WTC11 (cell line): ENCODE results near the gene LHX3. TPM values are rescaled to one million over a fixed set of nuclear protein-coding genes. Genes with fewer than 3 reads are reported as not detected.

Experiments used
- ATAC-seq: fragments of 200-7000 bp; cut with Tn5 transposase; 2 replicates; pipeline ENCODE4 v1.10.0; 2021; ENCODE audit warnings: mild to moderate bottlenecking, moderate library complexity
- CTCF ChIA-PET: fragments of 300-600 bp; sonication (Branson Sonifier 250); formaldehyde crosslinking; loops from one replicate; lab custom pipeline; 2021; ENCODE audit warnings: antibody characterized with exemption; lab: Charles Lee
- POLR2A ChIA-PET: fragments of 350-600 bp; sonication (Branson Sonifier 250); formaldehyde crosslinking; loops from one replicate; lab custom pipeline; 2021; ENCODE audit warnings: antibody characterized with exemption; lab: Charles Lee
- DNase-seq: peaks from one replicate; pipeline ENCODE4 v3.0.0; 2021; ENCODE audit warnings: low spot score
- H3K27ac Mint-ChIP-seq: 2 replicates; pipeline ENCODE4 v1.8.0; 2021; ENCODE audit warnings: mixed read lengths
- H3K27me3 Mint-ChIP-seq: 2 replicates; pipeline ENCODE4 v1.8.0; 2021; ENCODE audit warnings: low read depth, mild to moderate bottlenecking, moderate library complexity, mixed read lengths
- H3K36me3 Mint-ChIP-seq: 2 replicates; pipeline ENCODE4 v1.8.0; 2021; ENCODE audit warnings: mixed read lengths
- H3K4me1 Mint-ChIP-seq: 2 replicates; pipeline ENCODE4 v1.8.0; 2022; ENCODE audit warnings: mixed read lengths
- H3K4me3 Mint-ChIP-seq: 2 replicates; pipeline ENCODE4 v1.8.0; 2021; ENCODE audit warnings: mild to moderate bottlenecking, moderate library complexity, mixed read lengths
- H3K9me3 Mint-ChIP-seq: 2 replicates; pipeline ENCODE4 v1.8.0; 2021; ENCODE audit warnings: mixed read lengths
- JUN ChIP-seq: sonication (generic); formaldehyde crosslinking; IDR thresholded peaks from 2 replicates; pipeline ENCODE4 v1.8.0; 2023; ENCODE audit warnings: mild to moderate bottlenecking, missing genetic modification reagents
- MAX ChIP-seq: sonication (generic); formaldehyde crosslinking; IDR thresholded peaks from 2 replicates; pipeline ENCODE4 v1.8.0; 2022; ENCODE audit warnings: mild to moderate bottlenecking, missing genetic modification reagents
- OVOL2 ChIP-seq: fragments of 250-450 bp; sonication (Bioruptor Pico); IDR thresholded peaks from 2 replicates; pipeline ENCODE4 v1.9.0; 2021; ENCODE audit warnings: mild to moderate bottlenecking, borderline replicate concordance
- TP53 ChIP-seq: sonication (generic); formaldehyde crosslinking; IDR thresholded peaks from 2 replicates; pipeline ENCODE4 v1.8.1; 2023; ENCODE audit warnings: mild to moderate bottlenecking, missing genetic modification reagents
- ZNF263 ChIP-seq: sonication (generic); formaldehyde crosslinking; IDR thresholded peaks from 2 replicates; pipeline ENCODE4 v1.8.1; 2022; ENCODE audit warnings: low read depth, mild to moderate bottlenecking, moderate library complexity, missing genetic modification reagents
- total RNA-seq: library from RNA; stranded (reverse); gene quantifications from 3 replicates; pipeline ENCODE4 v1.2.3, GENCODE V29; 2021
- TF ChIP-seq, protein P1 (sequence below): sonication (generic); formaldehyde crosslinking; IDR thresholded peaks from 2 replicates; pipeline ENCODE4 v1.8.1; 2022; ENCODE audit warnings: low read depth, mild to moderate bottlenecking, moderate library complexity, missing genetic modification reagents, borderline replicate concordance
- TF ChIP-seq, protein P2 (sequence below): fragments of 250-450 bp; sonication (Bioruptor Pico); IDR thresholded peaks from 2 replicates; pipeline ENCODE4 v2.1.2; 2022; ENCODE audit warnings: mild to moderate bottlenecking, moderate library complexity
- TF ChIP-seq, protein P3 (sequence below): sonication (generic); formaldehyde crosslinking; IDR thresholded peaks from 2 replicates; pipeline ENCODE4 v1.8.1; 2023; ENCODE audit warnings: mild to moderate bottlenecking, moderate library complexity, missing genetic modification reagents
- TF ChIP-seq, protein P4 (sequence below): sonication (generic); formaldehyde crosslinking; IDR thresholded peaks from 2 replicates; pipeline ENCODE4 v1.8.0; 2022; ENCODE audit warnings: missing genetic modification reagents
- TF ChIP-seq, protein P5 (sequence below): sonication (generic); formaldehyde crosslinking; IDR thresholded peaks from 2 replicates; pipeline ENCODE4 v1.8.1; 2023; ENCODE audit warnings: mild to moderate bottlenecking, missing genetic modification reagents, borderline replicate concordance

LHX3 gene
- total RNA-seq, 1 experiment from 2014 or later: not detected

- ATAC-seq: no peak
- no peaks in the 10 kb centered on the region for H3K4me1 Mint-ChIP-seq
- TF ChIP-seq, protein P1, sequence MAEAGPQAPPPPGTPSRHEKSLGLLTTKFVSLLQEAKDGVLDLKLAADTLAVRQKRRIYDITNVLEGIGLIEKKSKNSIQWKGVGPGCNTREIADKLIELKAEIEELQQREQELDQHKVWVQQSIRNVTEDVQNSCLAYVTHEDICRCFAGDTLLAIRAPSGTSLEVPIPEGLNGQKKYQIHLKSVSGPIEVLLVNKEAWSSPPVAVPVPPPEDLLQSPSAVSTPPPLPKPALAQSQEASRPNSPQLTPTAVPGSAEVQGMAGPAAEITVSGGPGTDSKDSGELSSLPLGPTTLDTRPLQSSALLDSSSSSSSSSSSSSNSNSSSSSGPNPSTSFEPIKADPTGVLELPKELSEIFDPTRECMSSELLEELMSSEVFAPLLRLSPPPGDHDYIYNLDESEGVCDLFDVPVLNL (CRISPR knock-in tag): no peak
- TF ChIP-seq, all 79 proteins: peak for 0
- no peak overlapping the region for H3K27ac Mint-ChIP-seq
- POLR2A ChIA-PET: interaction anchor here (1.0 to 1.5 kb wide), 2 partner anchors 64 to 281 kb away, joined by 5 to 6 read pairs; no protein-coding TSS in a partner anchor
- H3K36me3 Mint-ChIP-seq: peaks cover 3% of the 10 kb centered on the region; the same call in 1 of the 2 replicates
- peaks cover 75% of the 10 kb centered on the region for H3K27me3 Mint-ChIP-seq
- peak overlapping the region; percentile 34 for H3K4me3 Mint-ChIP-seq
- DNase-seq: no peak
- CTCF ChIA-PET: interaction anchor here (1.3 to 4.4 kb wide), 5 partner anchors 11 to 70 kb away, joined by 3 to 24 read pairs (median 6); no protein-coding TSS in a partner anchor
- H3K9me3 Mint-ChIP-seq: no peaks in the 10 kb centered on the region
Measured at GRCh38 chr9:136203408-136204144, 1.4 kb downstream of the LHX3 start.

DNA sequence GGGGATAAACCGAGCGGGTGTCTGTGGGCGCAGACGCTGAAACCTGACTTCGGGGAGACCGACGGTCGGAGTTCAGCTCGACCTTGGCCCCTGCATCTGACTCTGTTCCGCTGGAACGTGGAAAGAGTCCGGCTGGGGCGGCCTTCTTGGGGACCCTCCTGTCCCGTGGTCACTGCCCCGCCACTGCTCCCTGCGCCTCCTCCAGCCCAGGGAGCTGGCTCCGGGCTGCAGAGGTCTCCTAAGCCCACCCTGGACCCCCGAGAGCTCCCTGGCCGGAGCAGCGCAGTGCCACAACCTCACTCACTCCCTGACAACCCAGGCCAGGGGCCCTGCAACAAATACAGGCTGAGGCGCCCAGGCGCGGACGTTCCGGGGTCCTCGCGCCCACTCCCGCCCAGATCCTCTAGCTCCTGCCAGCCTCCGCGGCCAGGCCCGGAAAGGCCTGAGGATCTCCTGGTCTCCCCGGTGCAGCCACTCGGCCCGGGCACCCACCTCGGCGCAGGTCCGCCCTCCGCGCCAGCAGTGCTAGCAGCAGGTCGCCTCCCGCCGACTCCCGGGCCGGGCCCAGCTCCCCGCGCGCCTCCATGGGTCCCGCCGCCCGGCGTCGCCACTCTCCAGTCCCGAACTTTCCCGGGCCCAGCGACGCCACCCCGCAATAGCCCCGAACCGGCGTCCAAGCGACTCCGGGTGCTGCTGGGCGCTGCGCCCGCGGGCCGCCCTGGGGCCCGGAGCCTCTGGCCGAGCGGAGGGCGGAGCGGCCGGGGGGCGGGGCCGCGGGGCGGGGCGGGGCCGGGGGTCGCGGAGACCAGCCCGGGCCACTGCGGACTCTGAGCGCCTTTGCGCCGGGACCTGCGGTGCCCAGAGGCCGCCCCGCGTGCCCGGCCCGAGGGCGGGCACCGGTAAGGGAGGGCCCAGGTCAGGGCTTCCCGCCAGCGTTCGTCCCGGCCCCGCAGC lies 2.2 kb downstream of the LHX3 start:
- H3K4me3 Mint-ChIP-seq: peak overlapping the region; percentile 34
- ATAC-seq: peak; percentile 19
- ChIA-PET POLR2A (interaction anchor here (1.0 to 1.5 kb wide), 3 partner anchors 56 to 280 kb away, joined by 4 to 6 read pairs (median 5); no protein-coding TSS in a partner anchor), CTCF (interaction anchor here (0.5 to 4.4 kb wide), 9 partner anchors 10 to 357 kb away, joined by 3 to 24 read pairs (median 4); no protein-coding TSS in a partner anchor)
- H3K27ac Mint-ChIP-seq: no peak overlapping the region
- H3K4me1 Mint-ChIP-seq: 0 out of 2 replicates have a peak, but pooled peaks cover 6% of the 10 kb centered on the region
- DNase-seq: no peak
- H3K36me3 Mint-ChIP-seq: no peaks in the 10 kb centered on the region
- 0 out of 2 replicates have a peak, but pooled peaks have one; percentile 8 for TF ChIP-seq TP53 (CRISPR knock-in tag)
- TF ChIP-seq, protein P2, sequence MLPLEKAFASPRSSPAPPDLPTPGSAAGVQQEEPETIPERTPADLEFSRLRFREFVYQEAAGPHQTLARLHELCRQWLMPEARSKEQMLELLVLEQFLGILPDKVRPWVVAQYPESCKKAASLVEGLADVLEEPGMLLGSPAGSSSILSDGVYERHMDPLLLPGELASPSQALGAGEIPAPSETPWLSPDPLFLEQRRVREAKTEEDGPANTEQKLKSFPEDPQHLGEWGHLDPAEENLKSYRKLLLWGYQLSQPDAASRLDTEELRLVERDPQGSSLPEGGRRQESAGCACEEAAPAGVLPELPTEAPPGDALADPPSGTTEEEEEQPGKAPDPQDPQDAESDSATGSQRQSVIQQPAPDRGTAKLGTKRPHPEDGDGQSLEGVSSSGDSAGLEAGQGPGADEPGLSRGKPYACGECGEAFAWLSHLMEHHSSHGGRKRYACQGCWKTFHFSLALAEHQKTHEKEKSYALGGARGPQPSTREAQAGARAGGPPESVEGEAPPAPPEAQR: no peak
- TF ChIP-seq, protein P3, sequence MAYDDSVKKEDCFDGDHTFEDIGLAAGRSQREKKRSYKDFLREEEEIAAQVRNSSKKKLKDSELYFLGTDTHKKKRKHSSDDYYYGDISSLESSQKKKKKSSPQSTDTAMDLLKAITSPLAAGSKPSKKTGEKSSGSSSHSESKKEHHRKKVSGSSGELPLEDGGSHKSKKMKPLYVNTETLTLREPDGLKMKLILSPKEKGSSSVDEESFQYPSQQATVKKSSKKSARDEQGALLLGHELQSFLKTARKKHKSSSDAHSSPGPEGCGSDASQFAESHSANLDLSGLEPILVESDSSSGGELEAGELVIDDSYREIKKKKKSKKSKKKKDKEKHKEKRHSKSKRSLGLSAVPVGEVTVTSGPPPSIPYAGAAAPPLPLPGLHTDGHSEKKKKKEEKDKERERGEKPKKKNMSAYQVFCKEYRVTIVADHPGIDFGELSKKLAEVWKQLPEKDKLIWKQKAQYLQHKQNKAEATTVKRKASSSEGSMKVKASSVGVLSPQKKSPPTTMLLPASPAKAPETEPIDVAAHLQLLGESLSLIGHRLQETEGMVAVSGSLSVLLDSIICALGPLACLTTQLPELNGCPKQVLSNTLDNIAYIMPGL: 0 out of 2 replicates have a peak, but pooled peaks have one; percentile 29
- TF ChIP-seq OVOL2: no peak
- H3K9me3 Mint-ChIP-seq: no peaks in the 10 kb centered on the region
- H3K27me3 Mint-ChIP-seq: peaks cover 83% of the 10 kb centered on the region

DNA sequence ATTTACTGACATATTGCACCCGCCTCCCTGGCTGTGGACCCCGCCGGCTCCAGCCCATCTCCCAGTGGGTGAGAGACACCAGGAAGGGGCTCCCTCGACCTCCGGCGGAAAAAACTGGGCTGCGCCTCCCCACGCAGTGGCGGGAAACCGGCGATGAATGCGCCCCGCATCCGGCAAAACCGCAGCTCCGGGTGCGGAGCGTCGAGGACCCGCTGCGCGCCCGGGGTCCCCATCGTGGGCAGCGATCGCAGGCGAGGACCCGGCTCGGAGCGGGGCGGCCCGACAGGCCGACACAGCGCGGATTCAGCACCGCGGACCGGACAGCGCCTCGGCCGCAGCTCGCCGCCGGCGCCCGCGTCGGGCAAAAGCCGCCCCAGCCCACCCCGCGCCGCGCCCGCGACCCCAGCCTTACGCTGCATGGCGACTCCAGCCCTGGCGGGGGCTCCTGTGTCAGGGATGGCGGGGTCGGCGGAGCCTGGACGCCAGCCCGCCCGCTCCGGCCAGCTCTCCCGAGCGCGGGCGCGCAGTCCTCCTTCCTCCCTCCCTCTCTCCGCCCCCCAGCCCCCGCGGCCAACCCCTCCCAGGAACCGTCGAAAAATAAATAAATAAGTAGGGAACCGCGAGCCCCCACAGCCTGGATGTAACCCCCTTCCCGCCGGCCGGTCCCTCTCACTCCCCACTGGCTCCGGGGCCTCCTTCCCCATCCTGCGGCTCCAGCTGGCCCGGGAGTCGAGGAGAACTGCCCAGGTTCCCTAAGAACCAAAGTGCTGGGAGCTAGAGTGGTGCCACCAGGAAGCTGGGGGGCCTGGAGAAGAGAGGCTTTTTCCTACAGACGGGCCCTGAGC lies 3.1 kb downstream of the LHX3 start:
- no peak overlapping the region; the same call in 1 of the 2 replicates for H3K4me3 Mint-ChIP-seq
- H3K36me3 Mint-ChIP-seq: no peaks in the 10 kb centered on the region
- H3K27me3 Mint-ChIP-seq: peaks cover 92% of the 10 kb centered on the region
- H3K27ac Mint-ChIP-seq: no peak overlapping the region
- ChIA-PET POLR2A (interaction anchor here (1.5 kb wide), 2 partner anchors 55 to 66 kb away, joined by 4 to 5 read pairs; no protein-coding TSS in a partner anchor), CTCF (interaction anchor here (0.6 to 4.4 kb wide), 10 partner anchors 10 to 69 kb away, joined by 3 to 24 read pairs (median 4); no protein-coding TSS in a partner anchor)
- DNase-seq: peak; percentile 74
- H3K9me3 Mint-ChIP-seq: no peaks in the 10 kb centered on the region
- peaks cover 7% of the 10 kb centered on the region for H3K4me1 Mint-ChIP-seq
- ATAC-seq: peak; percentile 24
- TF ChIP-seq, protein P4, sequence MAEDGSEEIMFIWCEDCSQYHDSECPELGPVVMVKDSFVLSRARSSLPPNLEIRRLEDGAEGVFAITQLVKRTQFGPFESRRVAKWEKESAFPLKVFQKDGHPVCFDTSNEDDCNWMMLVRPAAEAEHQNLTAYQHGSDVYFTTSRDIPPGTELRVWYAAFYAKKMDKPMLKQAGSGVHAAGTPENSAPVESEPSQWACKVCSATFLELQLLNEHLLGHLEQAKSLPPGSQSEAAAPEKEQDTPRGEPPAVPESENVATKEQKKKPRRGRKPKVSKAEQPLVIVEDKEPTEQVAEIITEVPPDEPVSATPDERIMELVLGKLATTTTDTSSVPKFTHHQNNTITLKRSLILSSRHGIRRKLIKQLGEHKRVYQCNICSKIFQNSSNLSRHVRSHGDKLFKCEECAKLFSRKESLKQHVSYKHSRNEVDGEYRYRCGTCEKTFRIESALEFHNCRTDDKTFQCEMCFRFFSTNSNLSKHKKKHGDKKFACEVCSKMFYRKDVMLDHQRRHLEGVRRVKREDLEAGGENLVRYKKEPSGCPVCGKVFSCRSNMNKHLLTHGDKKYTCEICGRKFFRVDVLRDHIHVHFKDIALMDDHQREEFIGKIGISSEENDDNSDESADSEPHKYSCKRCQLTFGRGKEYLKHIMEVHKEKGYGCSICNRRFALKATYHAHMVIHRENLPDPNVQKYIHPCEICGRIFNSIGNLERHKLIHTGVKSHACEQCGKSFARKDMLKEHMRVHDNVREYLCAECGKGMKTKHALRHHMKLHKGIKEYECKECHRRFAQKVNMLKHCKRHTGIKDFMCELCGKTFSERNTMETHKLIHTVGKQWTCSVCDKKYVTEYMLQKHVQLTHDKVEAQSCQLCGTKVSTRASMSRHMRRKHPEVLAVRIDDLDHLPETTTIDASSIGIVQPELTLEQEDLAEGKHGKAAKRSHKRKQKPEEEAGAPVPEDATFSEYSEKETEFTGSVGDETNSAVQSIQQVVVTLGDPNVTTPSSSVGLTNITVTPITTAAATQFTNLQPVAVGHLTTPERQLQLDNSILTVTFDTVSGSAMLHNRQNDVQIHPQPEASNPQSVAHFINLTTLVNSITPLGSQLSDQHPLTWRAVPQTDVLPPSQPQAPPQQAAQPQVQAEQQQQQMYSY: no peak
- TF ChIP-seq, protein P5, sequence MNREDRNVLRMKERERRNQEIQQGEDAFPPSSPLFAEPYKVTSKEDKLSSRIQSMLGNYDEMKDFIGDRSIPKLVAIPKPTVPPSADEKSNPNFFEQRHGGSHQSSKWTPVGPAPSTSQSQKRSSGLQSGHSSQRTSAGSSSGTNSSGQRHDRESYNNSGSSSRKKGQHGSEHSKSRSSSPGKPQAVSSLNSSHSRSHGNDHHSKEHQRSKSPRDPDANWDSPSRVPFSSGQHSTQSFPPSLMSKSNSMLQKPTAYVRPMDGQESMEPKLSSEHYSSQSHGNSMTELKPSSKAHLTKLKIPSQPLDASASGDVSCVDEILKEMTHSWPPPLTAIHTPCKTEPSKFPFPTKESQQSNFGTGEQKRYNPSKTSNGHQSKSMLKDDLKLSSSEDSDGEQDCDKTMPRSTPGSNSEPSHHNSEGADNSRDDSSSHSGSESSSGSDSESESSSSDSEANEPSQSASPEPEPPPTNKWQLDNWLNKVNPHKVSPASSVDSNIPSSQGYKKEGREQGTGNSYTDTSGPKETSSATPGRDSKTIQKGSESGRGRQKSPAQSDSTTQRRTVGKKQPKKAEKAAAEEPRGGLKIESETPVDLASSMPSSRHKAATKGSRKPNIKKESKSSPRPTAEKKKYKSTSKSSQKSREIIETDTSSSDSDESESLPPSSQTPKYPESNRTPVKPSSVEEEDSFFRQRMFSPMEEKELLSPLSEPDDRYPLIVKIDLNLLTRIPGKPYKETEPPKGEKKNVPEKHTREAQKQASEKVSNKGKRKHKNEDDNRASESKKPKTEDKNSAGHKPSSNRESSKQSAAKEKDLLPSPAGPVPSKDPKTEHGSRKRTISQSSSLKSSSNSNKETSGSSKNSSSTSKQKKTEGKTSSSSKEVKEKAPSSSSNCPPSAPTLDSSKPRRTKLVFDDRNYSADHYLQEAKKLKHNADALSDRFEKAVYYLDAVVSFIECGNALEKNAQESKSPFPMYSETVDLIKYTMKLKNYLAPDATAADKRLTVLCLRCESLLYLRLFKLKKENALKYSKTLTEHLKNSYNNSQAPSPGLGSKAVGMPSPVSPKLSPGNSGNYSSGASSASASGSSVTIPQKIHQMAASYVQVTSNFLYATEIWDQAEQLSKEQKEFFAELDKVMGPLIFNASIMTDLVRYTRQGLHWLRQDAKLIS (CRISPR knock-in tag): no peak
- no peak for TF ChIP-seq ZNF263 (CRISPR knock-in tag)
- peak; percentile 18; the same call in 1 of the 2 replicates for TF ChIP-seq MAX
- peak; percentile 94 for TF ChIP-seq JUN (CRISPR knock-in tag)
